Uterus (tissue), 2 donors: ENCODE results near the gene CCDC85B.

Source experiments
- CTCF ChIP-seq, 4 experiments: fragments of 200-600 bp in 2 of 4; fragments of 450-650 bp in 2 of 4; sonication (generic) in 2 of 4; IDR thresholded peaks; one replicate each; pipeline ENCODE4 v1.5.1; 2016 to 2019; ENCODE audit warnings: antibody characterized with exemption in 4 of 4, mild to moderate bottlenecking in 2 of 4, moderate library complexity in 1 of 4
- POLR2A ChIP-seq, 2 donors: fragments of 450-650 bp; IDR thresholded peaks; one replicate each; pipeline ENCODE4 v1.6.1; 2016; ENCODE audit warnings: antibody characterized with exemption in 2 of 2, mild to moderate bottlenecking in 1 of 2, moderate library complexity in 1 of 2

DNA sequence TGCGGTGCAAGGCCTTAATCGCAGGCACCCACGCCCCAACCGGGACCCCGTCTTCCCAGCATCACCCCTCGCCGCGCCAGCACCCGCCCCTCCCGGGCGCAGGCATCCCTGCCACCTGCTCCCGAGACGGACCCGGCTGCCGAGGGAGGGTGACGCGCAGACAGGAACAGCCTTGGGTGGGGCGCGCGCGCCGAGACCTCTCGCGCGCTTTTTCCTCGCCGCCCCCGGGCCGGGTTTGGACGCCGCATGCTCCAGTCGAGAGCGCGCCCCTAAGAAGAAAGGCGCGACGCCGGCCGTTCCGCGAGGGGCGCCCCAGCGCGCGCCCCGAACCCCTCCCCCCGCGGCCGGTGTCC lies 33.0 kb upstream of the CCDC85B start:
- TF ChIP-seq CTCF (IDR thresholded peaks at IDR 0.05) (no peak), POLR2A (IDR thresholded peaks at IDR 0.05) (no peak)
